Activated naive CD4-positive, alpha-beta T cell treated with anti-CD3 and anti-CD28 coated beads, Interleukin-2, amount 10 ng/mL, durations not matched to agents 7 days and 5 days (primary cell): ENCODE results near the gene KRTAP9-6.
"Not testable (repeated sequence)": the region's sequence is repeated elsewhere in the genome, so short reads cannot be mapped to it uniquely, and the experiment has no call there.

Source experiments
- CTCF ChIA-PET: fragments of 350-600 bp; sonication (Branson Sonifier 250); formaldehyde crosslinking; loops from one replicate; lab custom pipeline; 2021; ENCODE audit warnings: antibody characterized with exemption; lab: Charles Lee
- DNase-seq: peaks from one replicate; pipeline ENCODE4 v3.0.0-alpha.2; 2020
- H3K27ac Mint-ChIP-seq: one replicate; pipeline ENCODE4 v1.8.0; 2021; ENCODE audit warnings: mild to moderate bottlenecking, moderate library complexity, mixed read lengths
- H3K27me3 Mint-ChIP-seq: one replicate; pipeline ENCODE4 v1.8.0; 2021; ENCODE audit warnings: mild to moderate bottlenecking, mixed read lengths
- H3K36me3 Mint-ChIP-seq: one replicate; pipeline ENCODE4 v1.8.0; 2021; ENCODE audit warnings: mixed read lengths
- H3K4me1 Mint-ChIP-seq: one replicate; pipeline ENCODE4 v1.8.0; 2021; ENCODE audit warnings: mixed read lengths
- H3K4me3 Mint-ChIP-seq: one replicate; pipeline ENCODE4 v1.8.0; 2021; ENCODE audit warnings: mild to moderate bottlenecking, moderate library complexity, mixed read lengths
- H3K9me3 Mint-ChIP-seq: one replicate; pipeline ENCODE4 v1.8.0; 2021; ENCODE audit warnings: mixed read lengths

Gene KRTAP9-6, protein sequence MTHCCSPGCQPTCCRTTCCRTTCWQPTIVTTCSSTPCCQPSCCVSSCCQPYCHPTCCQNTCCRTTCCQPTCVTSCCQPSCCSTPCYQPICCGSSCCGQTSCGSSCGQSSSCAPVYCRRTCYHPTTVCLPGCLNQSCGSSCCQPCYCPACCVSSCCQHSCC

DNA sequence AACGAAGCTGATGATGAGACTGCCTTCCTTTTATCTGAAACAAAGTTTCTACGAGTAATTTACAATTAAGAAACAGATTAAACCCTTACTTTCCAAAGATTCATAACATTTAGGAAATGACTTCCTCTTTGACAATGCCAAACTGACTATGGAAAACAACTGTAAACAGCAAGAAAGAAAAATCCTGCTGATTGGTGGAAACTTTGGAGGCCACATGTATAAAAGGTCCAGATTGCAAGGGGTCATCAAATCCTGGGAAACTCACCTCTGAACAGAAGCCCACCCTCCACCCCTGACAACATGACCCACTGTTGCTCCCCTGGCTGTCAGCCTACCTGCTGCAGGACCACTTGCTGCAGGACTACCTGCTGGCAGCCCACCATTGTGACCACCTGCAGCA lies at the start of gene KRTAP9-6:
Gene KRTAP9-6, plus strand, starts transcription at position 301 of the 400 bp plus-strand sequence. Its CDS starts 0 bp downstream, at position 301.
- CTCF ChIA-PET = no interaction called here
- no peak within 1 kb of the TSS for H3K4me3 Mint-ChIP-seq
- no peak within 1 kb of the TSS for H3K27ac Mint-ChIP-seq
- no peaks in the 10 kb centered on the region for H3K36me3 Mint-ChIP-seq
- H3K9me3 Mint-ChIP-seq = no peaks in the 10 kb centered on the region
- no peaks in the 10 kb centered on the region for H3K4me1 Mint-ChIP-seq
- peaks cover 25% of the 10 kb centered on the region for H3K27me3 Mint-ChIP-seq
- no peak for DNase-seq

GRCh38 chr17:41215681-41216080 lies 49.5 kb upstream of the KRTAP9-6 start:
- CTCF ChIA-PET = no interaction called here
- no peaks in the 10 kb centered on the region for H3K4me1 Mint-ChIP-seq
- no peak overlapping the region for H3K27ac Mint-ChIP-seq
- peaks cover 2% of the 10 kb centered on the region for H3K9me3 Mint-ChIP-seq
- no peaks in the 10 kb centered on the region for H3K36me3 Mint-ChIP-seq
- no peak for DNase-seq
- H3K4me3 Mint-ChIP-seq = no peak overlapping the region
- H3K27me3 Mint-ChIP-seq = peaks cover 11% of the 10 kb centered on the region

DNA sequence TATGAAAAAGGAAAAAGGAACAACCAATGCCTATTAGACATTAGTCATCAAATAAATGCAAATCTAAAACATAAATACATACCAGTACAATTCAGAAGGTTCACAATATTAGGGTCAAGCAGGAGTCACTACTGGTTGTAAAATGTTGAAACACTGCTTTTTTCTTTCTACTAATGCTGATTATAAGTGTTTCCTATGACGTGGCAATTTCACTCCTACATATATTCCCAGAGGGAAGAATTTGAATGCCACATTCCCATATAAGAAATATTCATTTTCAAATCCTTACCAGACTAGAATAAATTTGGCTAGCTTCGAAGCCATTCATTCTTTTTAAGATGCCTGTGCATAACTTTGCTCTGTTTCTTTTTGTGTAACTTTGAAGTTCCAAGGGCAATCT lies 41.4 kb upstream of the KRTAP9-6 start:
- Mint-ChIP-seq H3K4me1 (no peaks in the 10 kb centered on the region), H3K36me3 (no peaks in the 10 kb centered on the region), H3K27ac (no peak overlapping the region), H3K9me3 (peaks cover 2% of the 10 kb centered on the region), H3K4me3 (no peak overlapping the region), H3K27me3 (peaks cover 4% of the 10 kb centered on the region)
- DNase-seq = no peak
- CTCF ChIA-PET = no interaction called here

GRCh38 chr17:41226051-41226450 lies 39.1 kb upstream of the KRTAP9-6 start:
- no peaks in the 10 kb centered on the region for H3K9me3 Mint-ChIP-seq
- CTCF ChIA-PET = no interaction called here
- no peak overlapping the region for H3K27ac Mint-ChIP-seq
- H3K4me1 Mint-ChIP-seq = no peaks in the 10 kb centered on the region
- no peak for DNase-seq
- H3K36me3 Mint-ChIP-seq = no peaks in the 10 kb centered on the region
- H3K27me3 Mint-ChIP-seq = peaks cover 5% of the 10 kb centered on the region
- H3K4me3 Mint-ChIP-seq = no peak overlapping the region

DNA sequence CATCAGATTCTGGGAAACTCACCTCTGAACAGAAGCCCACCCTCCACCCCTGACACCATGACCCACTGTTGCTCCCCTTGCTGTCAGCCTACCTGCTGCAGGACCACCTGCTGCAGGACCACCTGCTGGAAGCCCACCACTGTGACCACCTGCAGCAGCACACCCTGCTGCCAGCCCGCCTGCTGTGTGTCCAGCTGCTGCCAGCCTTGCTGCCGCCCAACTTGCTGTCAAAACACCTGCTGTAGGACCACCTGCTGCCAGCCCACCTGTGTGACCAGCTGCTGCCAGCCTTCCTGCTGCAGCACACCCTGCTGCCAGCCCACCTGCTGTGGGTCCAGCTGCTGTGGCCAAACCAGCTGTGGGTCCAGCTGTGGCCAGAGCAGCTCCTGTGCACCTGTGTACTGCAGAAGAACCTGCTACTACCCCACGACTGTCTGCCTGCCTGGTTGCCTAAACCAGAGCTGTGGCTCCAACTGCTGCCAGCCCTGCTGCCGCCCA lies 38.5 kb upstream of the KRTAP9-6 start, which contains the start of gene KRTAP9-2:
Gene KRTAP9-2, plus strand, starts transcription at position 51 of the 498 bp plus-strand sequence. Its CDS starts 7 bp downstream, at position 58.
- CTCF ChIA-PET, H3K36me3 Mint-ChIP-seq, DNase-seq, H3K4me3 Mint-ChIP-seq, H3K27ac Mint-ChIP-seq, H3K27me3 Mint-ChIP-seq, H3K4me1 Mint-ChIP-seq, H3K9me3 Mint-ChIP-seq: not testable (repeated sequence)

DNA sequence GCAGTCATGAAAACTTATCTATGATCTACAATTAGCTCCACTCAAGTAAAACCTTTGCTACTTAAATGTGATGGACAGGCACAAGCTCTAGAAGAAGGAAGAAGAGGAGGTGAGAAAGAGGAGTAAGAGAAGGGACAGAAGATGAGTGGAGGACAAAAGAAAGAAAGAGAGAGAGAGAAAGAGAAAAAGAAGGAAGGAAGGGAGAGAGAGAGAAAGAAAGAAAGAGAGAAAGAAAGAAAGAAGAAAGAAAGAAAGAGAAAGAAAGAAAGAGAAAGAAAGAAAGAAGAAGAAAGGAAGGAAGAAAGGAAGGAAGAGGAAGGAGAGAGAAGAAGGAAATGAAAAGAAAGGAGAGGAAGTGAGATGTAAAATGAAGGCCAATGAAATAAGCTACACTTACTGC lies 35.1 kb upstream of the KRTAP9-6 start:
- Mint-ChIP-seq H3K4me1 (no peaks in the 10 kb centered on the region), H3K36me3 (no peaks in the 10 kb centered on the region), H3K4me3 (no peak overlapping the region), H3K27ac (no peak overlapping the region), H3K27me3 (peaks cover 16% of the 10 kb centered on the region), H3K9me3 (no peaks in the 10 kb centered on the region)
- no peak for DNase-seq
- CTCF ChIA-PET = no interaction called here

DNA sequence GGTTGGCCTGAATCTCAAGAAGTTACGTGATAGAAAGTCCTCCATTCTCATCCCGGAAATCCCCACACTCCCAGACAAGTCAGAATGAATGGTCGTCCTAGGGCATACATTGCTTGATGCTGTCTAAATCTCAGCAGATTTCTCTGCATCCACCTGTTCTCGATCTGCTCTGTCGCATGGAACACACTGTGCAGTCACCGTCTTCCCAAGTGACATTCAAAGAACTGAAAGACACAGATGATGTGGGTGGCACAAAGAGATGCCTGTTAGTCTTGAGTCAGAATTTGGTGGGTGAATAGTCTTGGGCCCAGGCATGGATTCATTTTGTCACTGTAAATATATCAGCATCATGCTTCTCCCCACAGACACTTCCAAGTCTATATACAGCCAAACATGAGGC lies 33.4 kb upstream of the KRTAP9-6 start:
- CTCF ChIA-PET = no interaction called here
- no peak for DNase-seq
- no peaks in the 10 kb centered on the region for H3K9me3 Mint-ChIP-seq
- H3K27me3 Mint-ChIP-seq = peaks cover 23% of the 10 kb centered on the region
- no peaks in the 10 kb centered on the region for H3K36me3 Mint-ChIP-seq
- no peak overlapping the region for H3K27ac Mint-ChIP-seq
- H3K4me1 Mint-ChIP-seq = no peaks in the 10 kb centered on the region
- H3K4me3 Mint-ChIP-seq = no peak overlapping the region

DNA sequence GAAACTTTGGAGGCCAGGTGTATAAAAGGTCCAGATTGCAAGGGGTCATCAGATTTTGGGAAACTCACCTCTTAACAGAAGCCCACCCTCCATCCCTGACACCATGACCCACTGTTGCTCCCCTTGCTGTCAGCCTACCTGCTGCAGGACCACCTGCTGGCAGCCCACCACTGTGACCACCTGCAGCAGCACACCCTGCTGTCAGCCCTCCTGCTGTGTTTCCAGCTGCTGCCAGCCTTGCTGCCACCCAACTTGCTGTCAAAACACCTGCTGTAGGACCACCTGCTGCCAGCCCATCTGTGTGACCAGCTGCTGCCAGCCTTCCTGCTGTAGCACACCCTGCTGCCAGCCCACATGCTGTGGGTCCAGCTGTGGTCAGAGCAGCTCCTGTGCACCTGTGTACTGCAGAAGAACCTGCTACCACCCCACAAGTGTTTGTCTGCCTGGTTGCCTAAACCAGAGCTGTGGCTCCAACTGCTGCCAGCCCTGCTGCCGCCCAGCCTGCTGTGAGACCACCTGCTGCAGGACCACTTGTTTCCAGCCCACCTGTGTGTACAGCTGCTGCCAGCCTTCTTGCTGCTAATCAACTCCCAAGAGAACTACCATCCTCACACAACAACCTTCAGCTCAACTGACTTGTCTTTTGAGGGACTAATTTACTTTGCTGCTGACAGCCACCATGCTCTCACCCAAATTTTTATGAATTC lies 32.6 kb upstream of the KRTAP9-6 start, which contains the start of gene KRTAP9-3:
Gene KRTAP9-3, plus strand, starts transcription at position 51 of the 707 bp plus-strand sequence. Its CDS starts 53 bp downstream, at position 104.
- H3K36me3 Mint-ChIP-seq, H3K27ac Mint-ChIP-seq, DNase-seq, H3K4me1 Mint-ChIP-seq, H3K9me3 Mint-ChIP-seq, H3K4me3 Mint-ChIP-seq, CTCF ChIA-PET: not testable (repeated sequence)
- H3K27me3 Mint-ChIP-seq = peaks cover 23% of the 10 kb centered on the region

GRCh38 chr17:41237116-41237515 lies 28.1 kb upstream of the KRTAP9-6 start:
- H3K27ac Mint-ChIP-seq, DNase-seq, H3K4me3 Mint-ChIP-seq, H3K4me1 Mint-ChIP-seq, H3K9me3 Mint-ChIP-seq, H3K36me3 Mint-ChIP-seq, CTCF ChIA-PET: not testable (repeated sequence)
- peaks cover 28% of the 10 kb centered on the region for H3K27me3 Mint-ChIP-seq

GRCh38 chr17:41237949-41238437 lies 27.2 kb upstream of the KRTAP9-6 start, which contains the start of gene KRTAP9-8:
TSS of gene KRTAP9-8 (plus strand) at chr17:41237999. CDS start at chr17:41238052, 53 bp downstream.
- H3K4me3 Mint-ChIP-seq, H3K27ac Mint-ChIP-seq, CTCF ChIA-PET, DNase-seq, H3K4me1 Mint-ChIP-seq, H3K36me3 Mint-ChIP-seq, H3K9me3 Mint-ChIP-seq: not testable (repeated sequence)
- peaks cover 24% of the 10 kb centered on the region for H3K27me3 Mint-ChIP-seq

DNA sequence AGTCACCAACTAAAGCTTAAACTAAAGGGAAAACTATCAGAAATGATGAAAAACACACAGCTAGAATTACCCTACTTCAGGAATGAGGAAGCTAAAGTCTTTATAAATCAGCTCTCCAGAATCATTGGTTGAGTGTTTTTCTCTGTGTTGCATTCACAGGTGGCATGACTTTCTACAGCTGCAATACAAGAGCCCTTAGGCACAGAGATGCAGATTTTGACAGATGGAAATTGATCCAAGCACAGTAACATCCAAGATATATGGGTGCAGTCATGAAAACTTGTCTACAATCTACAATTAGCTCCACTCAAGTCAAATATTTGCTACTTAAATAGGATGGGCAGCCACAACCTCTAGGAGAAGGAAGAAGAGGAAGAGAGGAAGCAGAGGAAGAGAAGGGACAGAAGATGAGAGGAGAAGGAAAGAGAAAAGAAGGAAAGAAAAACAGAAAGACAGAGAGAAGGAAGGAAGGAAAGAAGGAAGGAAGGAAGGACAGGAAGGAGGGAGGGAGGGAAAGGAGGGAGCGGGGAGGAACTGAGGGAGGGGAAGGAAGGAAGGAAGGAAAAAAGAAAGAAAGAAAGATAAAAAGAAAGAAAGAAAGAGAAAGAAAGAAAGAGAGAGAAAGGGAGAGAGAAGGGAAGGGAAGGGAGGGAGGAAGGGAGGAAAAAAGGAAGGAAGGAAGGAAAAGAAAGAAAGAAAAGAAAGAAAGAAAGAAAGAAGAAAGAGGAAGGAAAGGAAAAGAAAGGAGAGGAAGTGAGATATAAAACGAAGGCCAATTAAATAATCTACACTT lies 18.0 kb upstream of the KRTAP9-6 start:
- CTCF ChIA-PET, H3K27ac Mint-ChIP-seq, H3K4me3 Mint-ChIP-seq, H3K9me3 Mint-ChIP-seq, H3K36me3 Mint-ChIP-seq, H3K4me1 Mint-ChIP-seq, DNase-seq: not testable (repeated sequence)
- peaks cover 16% of the 10 kb centered on the region for H3K27me3 Mint-ChIP-seq

- H3K9me3 Mint-ChIP-seq, H3K4me1 Mint-ChIP-seq, H3K4me3 Mint-ChIP-seq, H3K36me3 Mint-ChIP-seq, DNase-seq, H3K27ac Mint-ChIP-seq, CTCF ChIA-PET: not testable (repeated sequence)
- H3K27me3 Mint-ChIP-seq = peaks cover 25% of the 10 kb centered on the region
These were observed 15.4 kb upstream of the KRTAP9-6 start, which contains the start of gene KRTAP9-4 for GRCh38 chr17:41249637-41250240. TSS of gene KRTAP9-4 (plus strand) at chr17:41249687. CDS start at chr17:41249721, 34 bp downstream.

GRCh38 chr17:41251261-41251660 lies 13.9 kb upstream of the KRTAP9-6 start:
- CTCF ChIA-PET = no interaction called here

DNA sequence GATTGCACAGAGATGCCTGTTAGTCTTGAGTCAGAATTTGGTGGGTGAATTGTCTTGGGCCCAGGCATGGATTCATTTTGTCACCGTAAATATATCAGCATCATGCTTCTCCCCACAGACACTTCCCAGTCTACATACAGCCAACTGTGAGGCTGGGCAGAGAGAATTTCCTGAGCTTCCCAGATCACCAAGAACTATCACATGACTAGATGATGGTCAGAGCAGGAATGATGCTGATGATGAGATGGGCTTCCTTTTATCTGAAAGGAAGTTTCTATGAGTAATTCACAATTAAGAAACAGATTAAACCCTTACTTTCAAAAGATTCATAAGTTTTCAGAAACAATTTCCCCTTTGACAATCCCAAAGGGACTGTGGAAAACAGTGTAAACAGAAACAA lies 10.3 kb upstream of the KRTAP9-6 start:
- H3K9me3 Mint-ChIP-seq = no peaks in the 10 kb centered on the region
- CTCF ChIA-PET = no interaction called here
- H3K36me3 Mint-ChIP-seq = no peaks in the 10 kb centered on the region
- H3K4me3 Mint-ChIP-seq = no peak overlapping the region
- H3K27ac Mint-ChIP-seq = no peak overlapping the region
- DNase-seq = no peak
- H3K4me1 Mint-ChIP-seq = no peaks in the 10 kb centered on the region
- H3K27me3 Mint-ChIP-seq = peaks cover 16% of the 10 kb centered on the region

More at GRCh38 chr17:41251261-41251660, 13.9 kb upstream of the KRTAP9-6 start:
- Mint-ChIP-seq H3K27ac (no peak overlapping the region), H3K27me3 (peaks cover 31% of the 10 kb centered on the region), H3K4me1 (no peaks in the 10 kb centered on the region), H3K9me3 (no peaks in the 10 kb centered on the region), H3K36me3 (no peaks in the 10 kb centered on the region), H3K4me3 (no peak overlapping the region)
- no peak for DNase-seq
